ENCODE results near the gene MTRF1L.
"Not testable (repeated sequence)": the region's sequence is repeated elsewhere in the genome, so short reads cannot be mapped to it uniquely, and the experiment has no call there.

The MTRF1L gene

GRCh38 chr6:152969688-152970418 lies 32.7 kb downstream of the MTRF1L start:
- no peak for DNase-seq

DNA sequence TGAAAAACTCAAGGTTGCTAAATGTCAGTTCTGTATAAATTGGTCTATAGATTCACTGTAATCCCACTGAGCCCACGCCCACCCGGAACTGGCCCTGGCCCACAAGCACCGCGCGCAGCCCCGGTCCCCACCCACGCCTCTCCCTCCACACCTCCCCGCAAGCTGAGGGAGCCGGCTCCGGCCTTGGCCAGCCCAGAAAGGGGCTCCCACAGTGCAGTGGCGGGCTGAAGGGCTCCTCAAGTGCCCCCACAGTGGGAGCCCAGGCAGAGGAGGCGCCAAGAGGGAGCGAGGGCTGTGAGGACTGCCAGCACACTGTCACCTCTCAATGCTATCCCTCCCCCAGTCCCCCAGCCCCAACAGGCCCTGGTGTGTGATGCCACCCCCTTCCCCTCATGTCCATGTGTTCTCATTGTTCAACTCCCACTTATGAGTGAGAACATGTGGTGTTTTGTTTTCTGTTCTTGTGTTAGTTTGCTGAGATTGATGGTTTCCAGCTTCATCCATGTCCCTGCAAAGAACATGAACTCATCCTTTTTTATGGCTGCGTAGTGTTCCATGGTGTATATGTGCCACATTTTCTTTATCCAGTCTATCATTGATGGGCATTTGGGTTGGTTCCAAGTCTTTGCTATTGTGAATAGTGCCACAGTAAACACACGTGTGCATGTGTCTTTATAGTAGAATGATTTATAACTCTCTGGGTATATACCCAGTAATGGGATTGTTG lies 36.2 kb downstream of the MTRF1L start:
- DNase-seq = not testable (repeated sequence)

DNA sequence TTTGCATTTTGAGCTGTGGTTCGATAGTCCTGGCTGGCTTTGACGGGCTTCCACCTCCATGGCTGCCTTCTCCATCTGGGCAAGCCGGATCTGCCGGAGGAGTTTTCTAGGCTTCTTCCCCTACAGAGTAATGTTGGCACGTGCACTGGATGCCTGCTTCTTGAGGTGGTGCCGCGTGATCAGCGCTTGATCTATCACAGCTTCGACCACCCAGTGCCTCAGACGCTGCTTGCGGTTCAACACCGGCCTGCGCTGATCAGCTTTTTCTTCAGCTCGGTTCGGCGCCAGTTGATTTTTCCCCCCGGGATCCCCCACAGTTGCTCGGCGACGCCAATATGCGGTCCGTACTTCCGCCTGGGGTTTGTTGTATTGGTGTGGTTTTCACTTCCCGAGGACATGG lies 43.2 kb downstream of the MTRF1L start:
- no peak for DNase-seq

GRCh38 chr6:152957796-152958195 lies 44.7 kb downstream of the MTRF1L start:
- no peak for DNase-seq

GRCh38 chr6:152954443-152954842 lies 48.1 kb downstream of the MTRF1L start:
- DNase-seq = no peak

DNA sequence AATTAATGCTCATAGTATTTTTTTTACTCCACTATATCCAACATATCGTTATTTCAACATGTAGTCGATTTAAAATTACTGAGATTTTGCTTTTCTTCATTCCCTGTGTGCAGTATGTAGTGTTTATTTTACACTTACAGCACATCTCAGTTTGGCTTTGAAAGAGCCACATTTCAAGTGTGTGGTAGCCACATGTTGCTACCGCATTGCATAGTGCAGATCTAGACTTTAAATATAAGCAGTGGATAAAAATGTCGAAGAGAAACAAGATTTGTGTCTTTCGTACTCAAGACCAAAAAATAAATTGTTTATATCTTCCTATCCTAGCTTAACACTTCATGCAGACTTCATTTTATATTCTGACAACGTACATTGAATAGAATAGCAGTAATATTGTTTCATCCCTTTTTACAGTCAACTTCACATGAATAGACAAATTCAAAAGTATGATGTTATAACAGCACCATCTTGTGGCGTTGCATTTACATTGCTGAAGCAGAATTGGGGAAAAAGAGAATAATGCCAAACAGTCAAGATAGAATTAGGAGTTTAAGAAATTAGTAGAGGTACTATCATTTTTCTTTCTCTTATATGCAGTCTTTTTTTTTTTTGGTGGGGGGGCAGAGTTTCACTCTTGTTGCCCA lies 49.5 kb downstream of the MTRF1L start:
- DNase-seq = no peak

DNA sequence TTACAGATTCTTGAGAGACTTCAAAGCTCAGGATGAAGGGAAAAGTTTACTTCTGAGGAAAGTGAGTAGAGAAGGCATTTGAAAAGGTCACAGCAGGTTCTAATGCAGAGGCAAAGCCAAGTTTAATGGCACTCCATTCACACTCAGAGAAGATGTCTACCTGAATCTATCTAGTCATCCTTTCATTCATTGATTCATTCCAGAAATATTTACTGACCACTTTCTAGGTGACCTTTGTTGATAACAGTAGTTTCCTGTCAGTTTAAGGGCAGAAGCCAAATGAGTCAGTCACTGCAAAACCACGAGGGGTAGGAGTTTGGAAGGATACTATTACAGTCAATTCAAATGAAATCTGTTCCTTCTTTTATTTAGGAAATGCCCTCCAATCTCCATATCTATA lies 50.5 kb downstream of the MTRF1L start:
- no peak for DNase-seq

DNA sequence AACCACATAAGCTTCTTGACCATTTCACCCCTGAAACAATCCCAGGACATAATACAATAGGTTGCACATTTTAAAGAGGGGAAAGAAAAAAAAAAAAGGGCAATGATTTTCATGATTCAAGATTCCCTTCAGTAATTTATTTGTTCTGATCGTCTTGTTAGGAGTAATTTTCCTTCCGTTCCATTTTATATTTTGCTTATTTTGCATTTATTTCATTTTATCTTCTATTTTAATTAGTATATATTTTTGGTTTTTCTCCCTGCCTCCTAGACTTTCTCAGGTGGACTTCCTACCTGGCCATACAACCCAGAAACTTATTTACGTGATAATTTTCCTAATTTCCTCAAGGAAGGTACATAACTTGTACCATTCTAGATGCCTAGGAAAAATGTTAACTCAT lies 52.3 kb downstream of the MTRF1L start:
- DNase-seq = no peak

DNA sequence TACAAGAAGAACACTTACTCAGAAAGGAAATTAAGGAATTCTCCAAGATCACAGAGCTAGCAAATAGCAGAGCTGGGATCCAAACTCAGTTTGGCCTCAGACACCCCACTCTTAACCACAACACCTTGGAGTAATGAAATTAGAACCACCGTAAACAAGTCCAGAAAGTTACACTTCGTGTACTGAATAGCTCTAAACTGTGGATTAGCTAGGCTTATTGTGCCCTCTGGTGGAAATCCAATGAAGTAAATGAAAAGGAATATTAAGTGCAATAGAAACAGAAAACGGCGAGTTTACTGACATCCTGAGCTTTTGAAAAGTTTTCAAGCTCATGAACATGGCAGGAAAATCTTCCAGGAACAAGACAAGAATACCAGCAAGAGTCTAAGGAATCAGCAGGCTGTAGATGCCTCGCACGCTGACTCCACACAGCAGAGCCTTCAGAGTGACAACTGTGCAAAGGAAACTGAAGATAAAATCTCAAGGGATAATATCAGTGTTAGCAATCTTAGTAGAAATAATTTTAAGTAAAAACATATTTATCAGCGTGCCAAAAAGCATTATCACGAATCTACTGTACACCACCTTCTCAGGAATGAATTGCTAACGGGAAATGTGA lies 54.2 kb downstream of the MTRF1L start:
- DNase-seq = no peak

DNA sequence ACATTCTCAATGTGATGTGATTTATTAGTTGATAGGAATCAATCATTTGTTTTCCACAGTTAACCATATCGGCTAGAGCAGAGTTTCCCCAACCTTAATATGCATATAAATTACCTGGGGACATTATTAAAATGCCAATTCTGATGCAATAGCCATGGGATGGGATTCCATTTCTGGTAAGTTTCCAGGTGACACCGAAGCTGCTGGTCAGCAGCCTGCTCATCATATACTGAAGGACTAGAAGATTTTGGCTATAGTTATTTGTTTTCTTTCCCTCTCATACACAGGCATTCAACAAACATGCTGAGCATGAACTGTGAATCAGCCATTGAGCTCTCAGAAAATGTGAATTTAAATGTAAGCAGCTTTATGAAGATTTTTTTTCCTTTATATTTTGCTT lies 55.5 kb downstream of the MTRF1L start:
- no peak for DNase-seq

DNA sequence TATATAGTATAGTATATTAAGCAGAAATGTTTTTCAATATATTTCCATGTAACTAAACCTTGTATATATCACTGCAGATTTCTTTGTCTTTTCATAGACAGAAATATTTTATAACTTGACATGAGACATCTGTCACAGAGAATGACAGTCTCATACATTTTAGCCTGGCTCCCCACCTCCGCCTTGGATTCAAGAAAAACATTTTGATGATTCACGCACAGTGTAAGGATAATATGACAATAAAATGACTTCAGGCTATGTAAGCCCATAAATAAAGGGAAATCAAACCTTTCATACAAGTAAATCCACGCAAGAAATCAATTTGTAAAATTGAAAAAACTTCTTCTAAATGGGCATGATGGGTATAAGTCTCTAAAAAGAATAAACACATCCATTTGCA lies 56.0 kb downstream of the MTRF1L start:
- DNase-seq = no peak

DNA sequence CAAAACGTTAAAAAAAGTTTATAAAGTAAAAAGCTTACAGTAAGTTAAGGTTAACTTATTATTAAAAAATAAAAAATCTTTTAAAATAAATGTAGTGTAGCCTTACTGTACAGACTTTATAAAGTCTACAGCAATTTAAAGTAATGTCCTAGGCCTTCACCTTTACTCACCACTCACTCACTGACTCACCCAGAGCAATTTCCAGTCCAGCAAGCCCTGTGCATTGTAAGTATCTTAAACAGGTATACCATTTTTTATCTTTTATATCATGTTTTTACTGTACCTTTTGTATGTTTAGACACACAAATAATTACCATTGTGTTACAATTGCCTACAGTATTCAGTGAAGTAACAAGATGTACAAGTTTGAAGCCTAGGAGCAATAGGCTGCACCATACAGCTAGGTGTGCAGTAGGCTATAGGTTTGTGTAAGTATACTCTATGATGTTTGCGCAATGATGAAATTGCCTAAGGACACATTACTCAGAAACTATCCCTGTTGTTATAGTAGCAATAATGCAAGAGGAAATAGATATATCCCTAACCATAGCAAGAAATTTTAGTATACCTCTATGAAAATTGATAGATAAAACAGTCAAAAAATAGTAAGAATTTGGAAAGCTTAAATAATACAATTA lies 59.1 kb downstream of the MTRF1L start:
- no peak for DNase-seq

DNA sequence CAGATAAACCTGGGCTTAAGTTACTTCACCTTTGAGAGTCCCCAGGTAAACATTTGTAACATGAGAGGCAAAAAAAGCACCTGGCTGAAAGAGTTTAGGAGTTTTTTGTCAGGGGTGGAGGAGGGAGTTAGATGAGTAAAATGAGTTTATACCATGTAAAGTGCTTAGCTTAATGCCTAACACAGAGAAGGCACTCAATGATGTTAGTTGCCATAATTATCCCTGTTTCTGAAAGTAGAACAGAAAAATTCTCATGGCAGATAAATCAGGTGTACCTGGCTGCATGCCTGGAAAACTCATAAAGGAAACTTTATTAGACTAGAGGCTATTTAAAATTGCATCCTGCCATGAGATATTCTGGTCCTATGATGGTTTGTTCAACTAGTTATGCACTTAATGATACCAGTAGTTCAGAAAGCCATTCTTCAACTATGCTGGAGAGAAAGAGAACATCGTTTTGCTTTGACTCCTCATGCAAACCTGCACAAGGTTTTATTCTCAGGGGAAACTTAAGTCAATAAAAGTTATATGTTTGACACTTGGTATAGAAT lies 60.1 kb downstream of the MTRF1L start:
- DNase-seq = no peak

- no peak for DNase-seq
Measured at GRCh38 chr6:152941746-152942145, 60.8 kb downstream of the MTRF1L start.

Data from activated naive CD4-positive, alpha-beta T cell treated with anti-CD3 and anti-CD28 coated beads, Interleukin-2, amount 50 U/mL, for 16 hours (primary cell).